Stimulated activated CD4-positive, alpha-beta T cell treated with anti-CD3 and anti-CD28 coated beads, TNF-alpha, amount 100 ng/mL, for 1 hour (primary cell): ENCODE measurements around the gene CHMP4B.

Experiments
- DNase-seq, 3 donors: peaks; one replicate each; pipeline ENCODE4 v3.0.0-alpha.2; 2020; ENCODE audit warnings: low read depth in 3 of 3, low spot score in 1 of 3

The CHMP4B gene

GRCh38 chr20:33859751-33860150 is 48.6 kb downstream of the CHMP4B start:
- no peak for DNase-seq

DNA sequence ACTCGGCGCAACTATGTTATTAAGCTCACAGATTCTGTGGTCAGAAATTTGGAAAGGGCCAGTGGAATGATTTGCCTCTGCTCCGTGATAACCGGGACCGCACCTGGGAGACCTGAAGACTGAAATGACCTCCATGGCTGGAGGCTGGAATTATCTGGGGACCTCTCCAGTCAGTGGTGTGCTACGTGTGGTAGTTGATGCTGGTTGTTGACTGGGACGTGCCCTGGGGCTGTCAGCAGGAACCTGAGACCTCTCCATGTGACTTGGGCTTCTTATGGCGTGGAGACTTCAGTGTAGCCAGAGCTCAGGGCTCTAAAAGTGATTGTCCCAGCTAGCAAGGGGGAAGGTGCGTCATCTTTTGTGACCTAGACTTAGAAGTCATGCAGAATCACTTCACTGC is 50.3 kb downstream of the CHMP4B start:
- DNase-seq, result no peak

DNA sequence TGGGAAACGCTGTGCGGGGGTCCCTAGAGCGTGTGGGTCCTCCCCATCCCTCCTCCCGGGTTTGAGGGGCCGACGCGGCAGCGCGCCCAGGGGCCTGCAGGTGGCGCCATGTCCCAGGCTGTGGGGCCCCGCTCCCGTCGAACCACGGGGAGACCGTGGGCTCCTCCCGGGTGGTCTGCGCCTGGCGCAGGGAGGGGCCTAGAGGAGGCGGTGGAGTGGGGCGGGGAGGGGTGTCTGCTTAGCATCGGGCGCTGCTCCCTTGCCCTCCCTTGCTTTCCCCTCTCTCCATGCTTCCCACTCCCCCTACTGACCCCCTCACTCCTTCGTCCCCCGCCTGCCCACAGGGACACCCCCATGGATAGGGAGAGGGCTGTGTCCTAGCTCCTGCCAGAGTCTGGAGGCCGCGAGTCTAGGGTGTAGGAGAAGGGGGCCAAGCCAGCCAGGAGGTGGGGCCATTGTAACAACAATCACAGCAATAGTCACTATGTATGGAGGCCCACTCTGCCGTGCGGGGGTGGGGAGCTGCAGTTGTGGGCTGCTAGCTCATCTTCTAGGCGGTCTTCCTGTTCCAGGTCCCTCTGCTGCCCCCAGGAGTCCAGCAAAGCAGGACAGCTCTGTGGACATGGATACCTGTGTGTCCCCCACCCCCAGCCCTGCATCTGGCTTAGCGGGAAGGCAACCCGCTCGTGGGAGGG is 51.7 kb downstream of the CHMP4B start:
- DNase-seq, result peak in 1 of 3 donors; percentile 45

DNA sequence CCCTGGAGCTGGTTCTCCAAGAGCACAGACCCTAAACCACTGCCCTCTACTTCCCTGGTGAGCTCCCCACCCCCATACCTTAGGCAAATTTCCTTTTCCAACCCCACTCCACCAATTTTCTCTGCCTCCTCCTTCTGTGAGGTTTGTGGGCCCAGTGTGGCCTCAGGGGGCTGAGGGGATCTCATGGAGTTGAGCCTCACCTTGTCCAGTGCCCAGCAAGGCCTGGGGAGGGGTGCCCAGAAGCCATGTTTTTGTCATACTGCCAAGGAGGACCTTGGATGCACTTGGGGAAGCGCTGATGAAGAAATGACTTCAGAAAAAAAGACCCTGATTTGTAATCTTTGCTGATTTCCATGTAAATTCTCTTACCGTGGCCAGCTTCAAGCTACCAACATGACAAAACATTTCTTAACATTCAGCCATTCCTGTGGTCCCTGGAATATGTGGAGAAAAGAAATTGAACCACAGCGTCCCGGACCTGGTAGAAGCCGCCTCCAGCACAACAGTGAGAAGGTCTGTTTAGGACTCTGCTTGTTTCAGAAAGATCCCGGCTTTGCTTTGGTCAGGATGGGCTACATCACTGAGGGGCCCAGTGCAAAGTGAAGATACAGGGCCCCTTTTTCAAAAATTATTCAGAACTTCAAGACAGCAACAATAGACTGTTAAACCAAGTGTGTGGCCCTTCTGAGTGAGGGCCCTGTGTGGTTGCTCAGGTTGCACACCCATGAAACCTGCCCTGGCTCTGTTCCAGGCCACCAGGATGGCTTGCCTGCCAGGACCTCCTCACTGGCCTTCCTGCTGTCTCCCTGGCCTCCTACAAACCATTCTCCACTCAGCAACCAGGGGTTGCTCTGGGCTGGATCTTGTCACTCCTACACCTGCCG is 52.5 kb downstream of the CHMP4B start:
- no peak for DNase-seq

DNA sequence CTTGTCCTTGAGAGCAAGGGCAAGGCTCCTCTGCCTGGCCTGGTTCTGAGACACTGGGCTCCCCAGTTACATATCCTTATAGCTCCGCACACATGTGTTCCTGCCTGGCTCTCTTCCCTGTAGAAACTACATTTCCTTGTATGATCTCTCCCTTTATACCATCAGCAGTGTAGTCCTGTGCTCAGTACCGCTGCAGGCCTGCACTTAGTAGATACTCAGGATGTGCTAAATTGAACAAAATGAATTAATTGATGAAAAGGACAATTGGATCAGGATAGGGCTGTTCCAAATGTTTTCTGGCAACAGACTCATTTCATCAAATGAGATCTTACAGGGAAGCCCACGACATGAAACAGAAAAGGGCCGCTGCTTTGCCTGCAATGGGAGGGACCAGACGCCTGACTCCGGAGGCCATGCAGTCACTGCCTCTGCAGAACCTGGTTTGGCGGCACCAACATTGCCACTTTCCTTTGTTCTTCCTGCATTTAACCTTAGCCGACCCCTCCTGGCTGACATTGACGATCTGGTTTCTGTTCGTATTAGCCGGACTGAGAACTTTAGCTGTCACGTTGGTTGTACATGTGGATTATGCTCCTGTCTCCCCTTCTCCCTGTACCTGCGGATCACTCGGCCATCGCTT is 53.3 kb downstream of the CHMP4B start:
- no peak for DNase-seq

GRCh38 chr20:33865761-33866370 is 54.7 kb downstream of the CHMP4B start:
- DNase-seq, result no peak

GRCh38 chr20:33866398-33867100 is 55.4 kb downstream of the CHMP4B start:
- DNase-seq, result no peak

- no peak for DNase-seq
Measured at GRCh38 chr20:33868042-33868441, 56.9 kb downstream of the CHMP4B start.

DNA sequence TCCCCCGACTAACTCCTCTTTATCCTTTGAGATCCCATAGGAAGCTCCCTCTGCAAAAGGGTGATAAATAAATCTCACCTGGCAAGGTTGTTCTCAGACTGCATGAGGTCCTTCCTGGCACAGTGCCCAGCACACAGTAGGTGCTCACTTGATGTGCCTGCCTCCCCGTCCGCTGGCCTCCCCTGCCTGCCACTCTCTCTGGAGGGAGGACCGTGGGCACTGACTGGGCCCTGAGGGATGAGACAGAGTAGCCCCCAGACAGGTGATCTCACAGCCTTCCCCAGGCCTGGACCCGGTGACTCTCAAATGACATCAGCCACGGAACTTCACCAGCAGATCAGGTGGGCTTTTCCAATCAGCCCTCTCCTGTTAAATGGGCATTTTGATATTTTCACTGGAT is 57.4 kb downstream of the CHMP4B start:
- no peak for DNase-seq

GRCh38 chr20:33869283-33869682 is 58.1 kb downstream of the CHMP4B start:
- no peak for DNase-seq

GRCh38 chr20:33871362-33871761 is 60.2 kb downstream of the CHMP4B start:
- DNase-seq, result no peak

GRCh38 chr20:33874129-33874528 is 63.0 kb downstream of the CHMP4B start:
- no peak for DNase-seq

DNA sequence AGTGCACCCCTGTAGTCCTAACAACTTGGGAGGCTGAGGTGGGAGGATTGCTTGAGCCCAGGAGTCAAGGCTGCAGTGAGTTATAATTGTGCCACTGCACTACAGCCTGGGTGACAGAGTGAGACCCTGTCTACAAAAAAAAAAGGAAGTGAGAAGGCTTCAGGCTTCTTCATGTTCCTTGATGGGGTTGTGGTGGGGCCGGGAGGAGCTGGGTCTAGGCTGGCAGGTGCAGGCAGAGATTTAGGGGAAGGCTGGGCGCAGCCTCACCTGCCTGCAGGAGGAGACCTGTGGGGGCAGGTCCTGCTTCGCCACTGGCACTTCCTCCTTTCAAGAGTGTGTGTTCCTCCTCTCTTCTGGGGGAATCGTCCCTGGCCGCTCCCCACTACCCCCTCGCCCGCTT is 63.9 kb downstream of the CHMP4B start:
- DNase-seq, result no peak

GRCh38 chr20:33875534-33876026 is 64.4 kb downstream of the CHMP4B start:
- DNase-seq, result no peak

DNA sequence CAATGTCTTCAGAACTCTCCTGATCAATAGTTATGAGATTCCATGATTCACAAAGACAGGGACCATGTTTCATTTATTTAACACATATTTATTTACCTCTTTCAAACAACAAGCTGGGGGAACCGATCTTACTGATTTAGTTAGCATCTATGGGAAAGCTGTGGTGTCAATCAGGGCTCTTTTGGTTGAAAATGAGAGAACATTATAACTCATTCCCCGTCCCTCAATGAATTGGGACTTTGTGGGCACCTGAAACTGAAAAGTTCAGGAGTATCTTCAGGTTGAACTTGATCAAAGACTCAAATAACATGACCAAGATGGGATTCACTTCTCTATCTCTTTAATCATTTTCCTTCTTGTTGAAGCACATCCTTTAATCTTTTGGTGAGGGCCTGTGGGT is 67.4 kb downstream of the CHMP4B start:
- no peak for DNase-seq

DNA sequence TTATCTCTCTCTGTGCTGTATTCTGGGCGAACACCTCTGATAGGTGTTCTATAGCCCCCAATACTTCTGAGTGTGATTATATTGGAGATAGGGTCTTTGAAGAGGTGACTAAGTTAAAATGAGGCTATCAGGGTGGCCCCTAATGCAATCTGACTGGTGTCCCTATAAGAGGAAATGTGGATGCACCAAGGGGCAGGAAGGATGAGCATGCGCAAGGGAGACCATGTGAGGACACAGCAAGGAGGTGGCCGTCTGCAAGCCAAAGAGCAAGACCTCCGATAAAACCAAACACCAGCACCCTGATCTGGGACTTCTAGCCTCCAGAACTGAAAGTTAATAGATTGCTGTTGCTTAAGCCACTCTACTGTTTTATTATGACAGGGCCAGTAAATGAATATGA is 69.2 kb downstream of the CHMP4B start:
- no peak for DNase-seq

- no peak for DNase-seq
Measured at GRCh38 chr20:33881989-33882388, 70.8 kb downstream of the CHMP4B start.

DNA sequence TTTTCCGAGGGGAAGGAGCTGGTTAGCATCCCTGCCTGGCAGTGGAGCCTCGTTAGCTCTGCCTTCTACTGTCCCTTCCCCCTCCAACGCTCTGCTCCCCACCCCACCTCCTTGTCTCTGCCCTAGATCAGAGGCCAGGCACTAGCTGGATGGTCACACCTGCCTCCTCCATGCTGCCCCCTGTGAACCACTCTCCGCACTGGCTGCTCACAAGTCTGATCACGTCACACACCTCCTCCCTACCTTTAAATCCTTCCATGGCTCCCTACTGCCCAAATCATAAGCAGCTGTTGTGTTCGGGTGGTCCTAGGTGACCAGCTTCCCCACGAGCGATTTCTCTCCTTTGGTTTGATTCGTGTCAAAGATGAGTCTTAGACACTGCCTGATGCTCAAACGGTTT is 71.3 kb downstream of the CHMP4B start:
- DNase-seq, result no peak

DNA sequence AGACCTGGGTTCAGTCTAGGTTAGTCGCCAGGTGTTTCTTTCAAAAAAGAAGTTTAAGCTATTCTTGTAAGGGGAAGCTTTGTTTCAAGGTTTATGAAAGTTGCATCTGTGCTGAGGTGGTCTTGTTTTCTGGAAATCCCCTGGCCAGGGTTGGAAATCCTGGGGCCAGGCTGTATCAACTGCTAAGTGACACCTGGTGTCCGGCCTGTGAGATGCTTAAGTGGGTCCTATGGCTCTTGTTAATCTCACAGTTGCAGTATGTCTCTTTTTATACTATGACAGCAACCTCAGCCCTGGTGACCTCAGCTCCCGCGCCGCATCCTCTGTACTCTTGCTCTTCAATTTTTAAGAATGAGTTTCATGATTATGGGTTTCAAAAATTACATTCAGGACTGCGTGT is 72.0 kb downstream of the CHMP4B start:
- no peak for DNase-seq

- no peak for DNase-seq
Measured at GRCh38 chr20:33884633-33885032, 73.5 kb downstream of the CHMP4B start.

DNA sequence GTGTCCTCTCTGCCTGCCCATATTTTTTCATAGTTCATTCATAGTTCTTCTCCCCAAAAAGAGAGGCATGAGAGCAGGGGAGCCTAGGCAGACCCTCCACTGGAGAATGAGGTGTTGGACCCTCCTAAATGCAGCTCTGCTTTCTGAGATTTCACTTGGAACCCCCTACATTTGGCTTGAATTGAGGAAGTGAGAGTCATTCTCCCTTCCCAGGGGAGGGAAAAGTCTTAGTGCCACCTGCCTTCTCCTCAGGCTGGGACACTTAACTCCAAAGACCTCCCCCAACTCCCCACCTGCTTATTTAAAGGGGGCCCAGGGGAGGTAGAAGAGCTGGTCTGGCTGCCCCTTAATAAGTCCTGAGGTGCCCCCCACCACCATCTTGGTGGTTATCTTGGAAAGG is 78.2 kb downstream of the CHMP4B start:
- no peak for DNase-seq
